Trophoblast cell (in vitro differentiated cells and primary cell): Measurements from ENCODE around the gene SPOCK1.

ENCODE experiments used
- DNase-seq, 2 donors: peaks; one replicate each; pipeline ENCODE4 v3.0.0-alpha.2; 2016
- H2AFZ ChIP-seq: 2 replicates; pipeline ENCODE4 v1.6.1; 2013; ENCODE audit warnings: low read length, moderate library complexity, mild to moderate bottlenecking; ENCODE audit not compliant: insufficient read depth, poor library complexity
- H2AK5ac ChIP-seq: 2 replicates; pipeline ENCODE4 v1.6.1; 2013; ENCODE audit warnings: mild to moderate bottlenecking, low read length
- H2BK120ac ChIP-seq: 2 replicates; pipeline ENCODE4 v1.6.1; 2013; ENCODE audit warnings: low read length, mild to moderate bottlenecking, moderate library complexity; ENCODE audit not compliant: insufficient read depth, poor library complexity
- H2BK12ac ChIP-seq: 2 replicates; pipeline ENCODE4 v1.6.1; 2013; ENCODE audit warnings: mild to moderate bottlenecking, low read length, moderate library complexity
- H2BK5ac ChIP-seq: 2 replicates; pipeline ENCODE4 v1.6.1; 2013; ENCODE audit warnings: low read length, low read depth, moderate library complexity, mild to moderate bottlenecking; ENCODE audit not compliant: poor library complexity
- H3K14ac ChIP-seq: 2 replicates; pipeline ENCODE4 v1.6.1; 2013; ENCODE audit warnings: mild to moderate bottlenecking, low read length
- H3K18ac ChIP-seq: 2 replicates; pipeline ENCODE4 v1.6.1; 2013; ENCODE audit warnings: mild to moderate bottlenecking, low read length
- H3K23ac ChIP-seq: 2 replicates; pipeline ENCODE4 v1.6.1; 2013; ENCODE audit warnings: low read length
- H3K27ac ChIP-seq: 2 replicates; pipeline ENCODE4 v1.5.1; 2013; ENCODE audit warnings: low read depth, mild to moderate bottlenecking, inconsistent platforms, low read length, moderate library complexity
- H3K27me3 ChIP-seq: 2 replicates; pipeline ENCODE4 v1.6.1; 2013; ENCODE audit warnings: inconsistent platforms, mild to moderate bottlenecking, low read length, moderate library complexity; ENCODE audit not compliant: insufficient read depth
- H3K36me3 ChIP-seq, 2 experiments: 1 replicate in 1 of 2; 2 replicates in 1 of 2; pipeline ENCODE4 v1.6.1; 2013; ENCODE audit warnings: low read length in 2 of 2, mild to moderate bottlenecking in 2 of 2, moderate library complexity in 1 of 2; ENCODE audit not compliant: insufficient read depth in 2 of 2, control insufficient read depth in 1 of 2
- H3K4ac ChIP-seq: 2 replicates; pipeline ENCODE4 v1.6.1; 2013; ENCODE audit warnings: low read depth, mild to moderate bottlenecking, low read length, moderate library complexity
- H3K4me1 ChIP-seq, 2 experiments: 1 replicate in 1 of 2; 2 replicates in 1 of 2; pipeline ENCODE4 v1.6.1; 2013; ENCODE audit warnings: low read length in 2 of 2, mild to moderate bottlenecking in 2 of 2, moderate library complexity in 1 of 2; ENCODE audit not compliant: insufficient read depth in 2 of 2, control insufficient read depth in 1 of 2
- H3K4me2 ChIP-seq: 2 replicates; pipeline ENCODE4 v1.6.1; 2013; ENCODE audit warnings: inconsistent platforms, mild to moderate bottlenecking, low read length, moderate library complexity
- H3K4me3 ChIP-seq: 2 replicates; pipeline ENCODE4 v1.5.1; 2013; ENCODE audit warnings: mild to moderate bottlenecking, low read depth, low read length, inconsistent platforms
- H3K79me1 ChIP-seq: one replicate; pipeline ENCODE4 v1.6.1; 2013; ENCODE audit warnings: low read length
- H3K79me2 ChIP-seq: 2 replicates; pipeline ENCODE4 v1.6.1; 2013; ENCODE audit warnings: low read length, mild to moderate bottlenecking; ENCODE audit not compliant: control insufficient read depth, insufficient read depth, poor library complexity
- H3K9ac ChIP-seq: 2 replicates; pipeline ENCODE4 v1.6.1; 2013; ENCODE audit warnings: mild to moderate bottlenecking, low read length
- H3K9me3 ChIP-seq: 2 replicates; pipeline ENCODE4 v1.6.1; 2013; ENCODE audit warnings: low read depth, mild to moderate bottlenecking, control low read depth, inconsistent platforms, low read length; ENCODE audit not compliant: insufficient read depth
- H4K12ac ChIP-seq: 2 replicates; pipeline ENCODE4 v1.6.1; 2013; ENCODE audit warnings: low read depth, mild to moderate bottlenecking, low read length, moderate library complexity
- H4K8ac ChIP-seq: 2 replicates; pipeline ENCODE4 v1.6.1; 2013; ENCODE audit warnings: low read depth, mild to moderate bottlenecking, low read length, moderate library complexity
- H4K91ac ChIP-seq: one replicate; pipeline ENCODE4 v1.6.1; 2013; ENCODE audit warnings: low read depth, mild to moderate bottlenecking, low read length, moderate library complexity
- WGBS: extraction: QIAGEN DNeasy Blood & Tissue Kit; methylation state at CpG from one replicate; pipeline ENCODE4 v1.1.7; 2013; ENCODE audit warnings: missing lambda C conversion rate; ENCODE audit not compliant: insufficient read length, insufficient coverage; ENCODE audit errors: extremely low coverage; 5-methylcytosine and 5-hydroxymethylcytosine counted together

SPOCK1 gene

DNA sequence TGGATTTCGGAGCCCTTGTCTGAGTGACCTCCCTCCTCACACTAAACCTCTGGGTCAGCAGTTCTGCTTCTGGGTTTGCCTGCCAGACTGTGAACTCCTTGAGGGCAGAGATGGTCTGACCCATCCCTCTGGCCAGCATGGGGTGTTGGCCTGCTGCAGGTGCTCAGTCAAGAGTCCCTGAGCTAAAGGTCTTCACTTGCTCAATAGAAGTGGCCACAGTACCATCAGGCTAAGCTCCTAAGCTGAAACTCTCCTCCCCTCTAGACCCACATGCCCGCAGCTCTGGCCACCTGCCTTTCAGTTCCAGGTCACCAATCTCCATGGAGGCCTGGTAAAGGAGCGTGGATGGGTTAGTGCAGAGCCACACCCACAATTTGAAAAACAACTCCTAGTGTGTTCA is 316.6 kb downstream of the SPOCK1 start:
- Histone ChIP-seq H3K4me1 (peaks cover 0 to 4% of the 10 kb centered on the region in 2 experiments), H3K4me3 (no peak overlapping the region), H4K12ac (no peak overlapping the region), H3K4me2 (no peak overlapping the region), H3K27me3 (no peaks in the 10 kb centered on the region), H2AFZ (no peak overlapping the region), H3K23ac (no peak overlapping the region), H3K27ac (no peak overlapping the region), H2BK12ac (no peak overlapping the region), H3K36me3 (no peaks in the 10 kb centered on the region), H3K9ac (no peak overlapping the region), H3K18ac (no peak overlapping the region), H3K79me2 (no peaks in the 10 kb centered on the region), H3K14ac (no peak overlapping the region), H2BK5ac (no peak overlapping the region), H3K79me1 (no peaks in the 10 kb centered on the region), H4K91ac (no peak overlapping the region), H3K4ac (no peak overlapping the region), H2AK5ac (no peak overlapping the region), H4K8ac (no peak overlapping the region), H3K9me3 (no peaks in the 10 kb centered on the region), H2BK120ac (no peak overlapping the region)
- DNase-seq = peak; percentile 15 to 47
- WGBS = no CpG with 5 or more reads among the region's 3 CpGs

DNA sequence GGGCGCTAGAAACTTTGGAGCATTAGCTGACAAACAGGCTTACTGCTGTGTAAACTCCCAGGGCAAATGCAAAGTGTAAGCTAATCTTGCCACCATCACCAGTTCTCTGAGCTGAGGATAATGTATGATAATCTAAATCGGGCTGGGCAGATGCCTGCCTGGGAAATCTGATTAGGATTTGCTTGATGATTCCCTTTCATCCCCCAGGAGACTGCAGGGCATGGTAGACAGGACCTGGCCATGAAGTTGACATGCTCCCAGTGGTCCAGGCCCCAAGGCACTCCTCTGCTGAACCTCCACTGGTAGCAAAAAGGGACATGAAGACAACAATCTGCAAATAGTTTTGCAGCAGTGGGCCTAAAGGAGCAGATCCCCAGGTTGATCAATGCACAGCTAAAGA is 317.5 kb downstream of the SPOCK1 start:
- Histone ChIP-seq H3K4me3 (no peak overlapping the region), H3K4me1 (peaks cover 0 to 2% of the 10 kb centered on the region in 2 experiments), H3K4me2 (no peak overlapping the region), H2BK5ac (no peak overlapping the region), H3K9ac (no peak overlapping the region), H3K18ac (no peak overlapping the region), H2AK5ac (no peak overlapping the region), H3K79me1 (no peaks in the 10 kb centered on the region), H2BK120ac (no peak overlapping the region), H3K27me3 (no peaks in the 10 kb centered on the region), H3K9me3 (no peaks in the 10 kb centered on the region), H4K12ac (no peak overlapping the region), H2AFZ (no peak overlapping the region), H3K4ac (no peak overlapping the region), H3K14ac (no peak overlapping the region), H3K79me2 (no peaks in the 10 kb centered on the region), H2BK12ac (no peak overlapping the region), H3K36me3 (no peaks in the 10 kb centered on the region), H3K27ac (no peak overlapping the region), H4K91ac (no peak overlapping the region), H3K23ac (no peak overlapping the region), H4K8ac (no peak overlapping the region)
- DNase-seq = no peak
- no CpG with 5 or more reads among the region's 2 CpGs for WGBS

DNA sequence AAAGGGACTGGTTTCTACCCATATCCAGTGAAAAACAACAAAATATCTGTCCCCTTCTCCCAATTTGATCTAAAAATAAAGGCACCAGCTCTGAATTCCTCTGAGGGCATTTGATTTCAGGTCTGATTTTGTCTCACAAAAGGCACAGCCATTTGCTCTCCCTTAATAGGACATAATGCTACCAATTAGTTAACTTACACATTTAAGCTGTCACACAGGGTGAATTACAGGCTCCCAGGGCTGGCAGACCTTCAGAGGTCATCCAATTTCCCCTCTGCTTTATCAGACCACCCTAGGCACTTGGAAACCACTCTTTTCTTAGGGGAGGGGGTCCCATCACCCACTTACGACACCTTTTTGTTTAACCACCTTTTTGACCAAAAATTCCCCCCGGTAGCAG is 319.9 kb downstream of the SPOCK1 start:
- Histone ChIP-seq H3K27me3 (no peaks in the 10 kb centered on the region), H4K8ac (no peak overlapping the region), H3K4me1 (peaks cover 0 to 2% of the 10 kb centered on the region in 2 experiments), H3K4me3 (no peak overlapping the region), H4K12ac (no peak overlapping the region), H3K36me3 (no peaks in the 10 kb centered on the region), H3K27ac (no peak overlapping the region), H3K9ac (no peak overlapping the region), H3K4me2 (no peak overlapping the region), H3K18ac (no peak overlapping the region), H2AFZ (no peak overlapping the region), H2BK120ac (no peak overlapping the region), H3K79me2 (no peaks in the 10 kb centered on the region), H3K4ac (no peak overlapping the region), H3K9me3 (no peaks in the 10 kb centered on the region), H2AK5ac (no peak overlapping the region), H2BK12ac (no peak overlapping the region), H3K14ac (no peak overlapping the region), H3K79me1 (no peaks in the 10 kb centered on the region), H3K23ac (no peak overlapping the region), H4K91ac (no peak overlapping the region), H2BK5ac (no peak overlapping the region)
- WGBS = no CpG with 5 or more reads among the region's 2 CpGs
- no peak for DNase-seq

DNA sequence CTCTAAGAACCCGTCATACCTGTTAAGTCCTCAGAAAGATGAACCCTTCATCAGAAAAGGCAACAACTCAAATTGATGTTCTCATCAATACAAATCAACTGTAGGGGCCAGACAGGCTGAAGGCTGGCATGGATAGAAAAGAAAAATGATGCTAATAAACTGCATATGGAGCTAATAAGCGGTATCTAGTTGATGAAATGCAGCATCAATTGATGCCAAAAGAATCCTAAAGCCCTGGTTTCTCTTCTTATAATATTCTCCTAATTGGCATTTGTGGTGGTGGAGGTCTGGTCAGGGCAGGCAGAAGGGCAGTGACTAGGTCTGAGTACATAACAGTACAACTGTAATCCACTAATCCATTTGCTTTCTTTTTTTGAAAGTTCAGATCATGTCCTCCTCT is 322.5 kb downstream of the SPOCK1 start:
- Histone ChIP-seq H4K12ac (no peak overlapping the region), H3K27ac (no peak overlapping the region), H2AK5ac (no peak overlapping the region), H4K91ac (no peak overlapping the region), H3K9me3 (no peaks in the 10 kb centered on the region), H3K27me3 (no peaks in the 10 kb centered on the region), H3K18ac (no peak overlapping the region), H4K8ac (no peak overlapping the region), H3K4me3 (no peak overlapping the region), H3K4me2 (no peak overlapping the region), H3K79me2 (no peaks in the 10 kb centered on the region), H3K36me3 (no peaks in the 10 kb centered on the region), H3K4me1 (peaks cover 0 to 2% of the 10 kb centered on the region in 2 experiments), H3K4ac (no peak overlapping the region), H2BK120ac (no peak overlapping the region), H3K9ac (no peak overlapping the region), H2BK12ac (no peak overlapping the region), H3K14ac (no peak overlapping the region), H3K23ac (no peak overlapping the region), H2BK5ac (no peak overlapping the region), H3K79me1 (no peaks in the 10 kb centered on the region), H2AFZ (no peak overlapping the region)
- no peak for DNase-seq
- WGBS = no CpG with 5 or more reads among the region's 2 CpGs
